DOHH2 (cell line): ENCODE data around the gene FASTK.

Experiments
- H3F3A ChIP-seq: fragments of 200-600 bp; sonication (generic), shearing (Covaris generic); 2 replicates; pipeline ENCODE4 v1.6.0; 2016; ENCODE audit warnings: antibody characterized with exemption, mild to moderate bottlenecking; ENCODE audit not compliant: control insufficient read depth, insufficient read depth
- H3K27ac ChIP-seq: fragments of 200-600 bp; sonication (generic); 2 replicates; pipeline ENCODE4 v1.5.1; 2014; ENCODE audit warnings: low read depth, mild to moderate bottlenecking, low read length, moderate library complexity
- H3K27me3 ChIP-seq: fragments of 200-600 bp; sonication (generic); 2 replicates; pipeline ENCODE4 v1.6.1; 2014; ENCODE audit warnings: mild to moderate bottlenecking, low read length, mixed read lengths; ENCODE audit not compliant: control insufficient read depth
- H3K36me3 ChIP-seq: fragments of 200-600 bp; sonication (generic); 2 replicates; pipeline ENCODE4 v1.6.1; 2014; ENCODE audit warnings: mild to moderate bottlenecking, low read length, moderate library complexity, mixed read lengths; ENCODE audit not compliant: control insufficient read depth
- H3K4me1 ChIP-seq: fragments of 200-600 bp; sonication (generic); 2 replicates; pipeline ENCODE4 v1.6.1; 2014; ENCODE audit warnings: mild to moderate bottlenecking, low read length, mixed read lengths; ENCODE audit not compliant: control insufficient read depth
- H3K4me2 ChIP-seq: fragments of 200-600 bp; sonication (generic); 2 replicates; pipeline ENCODE4 v1.6.0; 2014; ENCODE audit warnings: mild to moderate bottlenecking, low read length, moderate library complexity
- H3K4me3 ChIP-seq: fragments of 200-600 bp; sonication (generic); 2 replicates; pipeline ENCODE4 v1.5.1; 2014; ENCODE audit warnings: mild to moderate bottlenecking, low read length, mixed read lengths
- H3K79me2 ChIP-seq: fragments of 200-600 bp; sonication (generic); 2 replicates; pipeline ENCODE4 v1.6.1; 2014; ENCODE audit warnings: mild to moderate bottlenecking, low read length, mixed read lengths; ENCODE audit not compliant: control insufficient read depth
- H3K9me2 ChIP-seq: fragments of 200-600 bp; sonication (generic); replicated peaks from 2 replicates; pipeline ENCODE4 v1.6.1; 2014; ENCODE audit warnings: mild to moderate bottlenecking, low read length, mixed read lengths; ENCODE audit not compliant: control insufficient read depth
- H3K9me3 ChIP-seq: fragments of 200-600 bp; sonication (generic); 2 replicates; pipeline ENCODE4 v1.6.1; 2014; ENCODE audit warnings: antibody characterized with exemption, low read length, mixed read lengths; ENCODE audit not compliant: control insufficient read depth, insufficient read depth
- H4K20me1 ChIP-seq: fragments of 200-600 bp; sonication (generic); 2 replicates; pipeline ENCODE4 v1.6.0; 2014; ENCODE audit warnings: low read depth, mild to moderate bottlenecking, antibody characterized with exemption, low read length, moderate library complexity; ENCODE audit not compliant: control insufficient read depth, insufficient read depth
- EZH2phosphoT487 ChIP-seq: fragments of 200-600 bp; sonication (generic); IDR thresholded peaks from 2 replicates; pipeline ENCODE4 v1.6.1; 2017; ENCODE audit warnings: borderline replicate concordance, mild to moderate bottlenecking, antibody characterized with exemption, low read length, moderate library complexity, mixed read lengths
- TF ChIP-seq, protein P1 (sequence below): fragments of 200-600 bp; sonication (generic); IDR thresholded peaks from one replicate; pipeline ENCODE4 v1.5.1; 2014; ENCODE audit warnings: antibody characterized with exemption, mild to moderate bottlenecking, low read depth, low read length; ENCODE audit not compliant: poor library complexity, severe bottlenecking

Gene FASTK

DNA sequence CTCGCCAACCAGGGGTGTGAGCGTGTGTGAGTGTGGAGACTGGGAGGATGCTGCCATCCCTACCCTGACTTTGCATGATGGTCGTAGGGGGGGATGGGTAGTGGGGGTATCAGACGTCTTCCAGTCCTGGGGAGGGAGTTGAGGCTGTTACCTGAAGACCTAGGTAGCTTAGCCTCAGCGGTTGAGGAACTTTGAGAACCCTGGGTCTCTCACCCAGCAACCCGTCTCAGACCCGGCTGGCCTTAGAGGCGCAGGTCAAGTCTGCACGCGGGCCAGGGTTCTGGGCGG lies 18.6 kb downstream of the FASTK start:
- Histone ChIP-seq H3K4me2 (no peak overlapping the region), H3K4me3 (no peak overlapping the region), H3K9me3 (no peaks in the 10 kb centered on the region), H3K27ac (no peak overlapping the region), H4K20me1 (peaks cover 7% of the 10 kb centered on the region; the same call in 1 of the 2 replicates), H3K27me3 (no peaks in the 10 kb centered on the region), H3K79me2 (peaks cover 30% of the 10 kb centered on the region), H3K36me3 (peaks cover 49% of the 10 kb centered on the region), H3F3A (peaks cover 7% of the 10 kb centered on the region), H3K9me2 (no peaks in the 10 kb centered on the region), H3K4me1 (peaks cover 27% of the 10 kb centered on the region)
- TF ChIP-seq, protein P1, sequence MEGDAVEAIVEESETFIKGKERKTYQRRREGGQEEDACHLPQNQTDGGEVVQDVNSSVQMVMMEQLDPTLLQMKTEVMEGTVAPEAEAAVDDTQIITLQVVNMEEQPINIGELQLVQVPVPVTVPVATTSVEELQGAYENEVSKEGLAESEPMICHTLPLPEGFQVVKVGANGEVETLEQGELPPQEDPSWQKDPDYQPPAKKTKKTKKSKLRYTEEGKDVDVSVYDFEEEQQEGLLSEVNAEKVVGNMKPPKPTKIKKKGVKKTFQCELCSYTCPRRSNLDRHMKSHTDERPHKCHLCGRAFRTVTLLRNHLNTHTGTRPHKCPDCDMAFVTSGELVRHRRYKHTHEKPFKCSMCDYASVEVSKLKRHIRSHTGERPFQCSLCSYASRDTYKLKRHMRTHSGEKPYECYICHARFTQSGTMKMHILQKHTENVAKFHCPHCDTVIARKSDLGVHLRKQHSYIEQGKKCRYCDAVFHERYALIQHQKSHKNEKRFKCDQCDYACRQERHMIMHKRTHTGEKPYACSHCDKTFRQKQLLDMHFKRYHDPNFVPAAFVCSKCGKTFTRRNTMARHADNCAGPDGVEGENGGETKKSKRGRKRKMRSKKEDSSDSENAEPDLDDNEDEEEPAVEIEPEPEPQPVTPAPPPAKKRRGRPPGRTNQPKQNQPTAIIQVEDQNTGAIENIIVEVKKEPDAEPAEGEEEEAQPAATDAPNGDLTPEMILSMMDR = no peak
- TF ChIP-seq EZH2phosphoT487 = no peak

DNA sequence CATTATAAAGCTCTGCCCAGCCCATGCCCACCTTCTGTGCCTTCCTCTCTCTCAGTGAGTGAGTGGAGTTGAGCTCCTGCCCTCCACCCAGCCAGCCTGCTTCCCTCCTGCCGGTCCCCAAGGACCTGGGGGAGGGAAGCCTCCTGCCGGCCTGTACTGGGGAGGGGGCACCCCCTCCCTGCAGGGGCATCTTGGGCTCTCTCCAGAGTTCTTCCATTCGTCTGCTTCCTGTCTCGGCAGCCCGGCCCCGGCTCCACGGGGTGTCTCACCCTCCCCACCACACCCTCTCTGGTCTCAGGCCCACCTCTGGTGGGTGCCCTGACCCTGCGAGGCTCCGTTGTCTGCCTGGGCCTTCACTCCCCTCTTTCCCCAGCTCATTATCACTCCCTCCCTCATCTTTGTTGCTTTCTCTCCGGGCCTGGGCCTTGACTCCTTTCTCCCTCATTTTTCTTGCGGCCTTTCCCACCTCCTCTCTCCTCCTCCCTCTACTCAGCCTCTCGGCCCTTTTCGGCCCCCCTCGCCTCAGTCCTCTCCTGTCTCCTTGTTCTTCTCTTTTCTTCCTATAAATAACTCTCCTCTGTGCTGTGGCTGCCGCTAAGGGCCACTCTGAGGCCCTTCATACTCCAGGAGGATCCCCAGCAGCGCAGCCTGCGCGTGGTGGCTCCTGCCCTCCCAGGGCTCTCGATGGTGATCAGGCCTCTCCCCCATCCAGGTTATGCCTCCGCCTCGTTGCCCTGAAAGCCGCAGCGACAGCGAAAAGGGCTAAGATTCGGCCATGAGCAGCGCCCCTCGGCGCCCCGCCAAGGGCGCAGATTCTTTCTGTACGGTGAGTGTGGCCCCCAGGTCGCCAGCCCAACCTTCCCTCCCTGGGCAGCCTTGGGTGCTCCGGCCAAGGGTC lies 19.1 kb downstream of the FASTK start:
- Histone ChIP-seq H3F3A (peaks cover 7% of the 10 kb centered on the region), H3K27me3 (no peaks in the 10 kb centered on the region), H3K4me2 (peak overlapping the region; percentile 97), H3K4me3 (peak overlapping the region; percentile 89), H3K27ac (no peak overlapping the region), H4K20me1 (peaks cover 7% of the 10 kb centered on the region; the same call in 1 of the 2 replicates), H3K9me3 (no peaks in the 10 kb centered on the region), H3K36me3 (peaks cover 43% of the 10 kb centered on the region), H3K79me2 (peaks cover 30% of the 10 kb centered on the region), H3K9me2 (no peaks in the 10 kb centered on the region), H3K4me1 (peaks cover 31% of the 10 kb centered on the region)
- TF ChIP-seq, protein P1 = no peak
- no peak for TF ChIP-seq EZH2phosphoT487

DNA sequence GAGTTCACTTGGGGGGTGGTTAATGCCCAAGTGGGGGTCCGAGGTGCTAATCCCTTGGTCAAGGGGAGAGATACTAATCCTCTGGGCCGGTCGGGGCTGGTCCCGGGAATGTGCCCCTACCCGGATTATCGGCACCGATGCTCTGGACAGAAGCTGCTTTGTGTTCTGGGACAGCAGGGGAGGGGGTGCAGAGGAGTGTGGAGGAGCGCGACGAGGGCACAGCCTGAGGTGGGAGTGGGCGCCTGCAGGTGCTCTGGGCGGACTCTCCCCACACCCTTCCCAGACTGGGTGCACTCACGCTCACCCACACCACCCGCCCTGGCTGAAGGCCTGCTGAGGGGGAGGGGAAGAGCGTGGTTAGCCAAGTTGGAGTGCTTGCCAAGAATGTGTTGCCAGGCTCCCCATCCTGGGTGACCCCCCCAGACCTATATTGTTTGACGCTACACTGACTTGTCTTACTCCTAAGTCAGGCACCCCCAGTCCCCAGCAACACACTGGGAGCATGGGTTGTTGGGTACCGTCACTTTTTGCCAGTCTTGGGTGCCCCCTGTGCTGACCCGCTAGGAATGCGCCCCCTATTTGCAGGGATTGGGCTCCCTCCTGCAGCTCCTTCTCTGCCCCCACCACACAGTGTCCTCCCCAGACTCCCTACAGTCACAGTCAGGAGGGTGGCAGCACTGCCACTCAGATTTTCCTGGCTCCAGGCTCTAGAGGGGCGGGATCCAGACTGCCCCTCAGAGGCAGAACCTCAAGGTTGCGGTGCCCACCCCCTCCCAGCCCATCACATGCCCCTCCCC lies 20.0 kb downstream of the FASTK start:
- H3K27ac ChIP-seq = peak overlapping the region; percentile 61
- H3K4me3 ChIP-seq = peak overlapping the region; percentile 89
- H4K20me1 ChIP-seq = peaks cover 7% of the 10 kb centered on the region; the same call in 1 of the 2 replicates
- peaks cover 35% of the 10 kb centered on the region for H3K36me3 ChIP-seq
- no peaks in the 10 kb centered on the region for H3K9me3 ChIP-seq
- no peaks in the 10 kb centered on the region for H3K27me3 ChIP-seq
- H3K4me1 ChIP-seq = peaks cover 31% of the 10 kb centered on the region
- H3K4me2 ChIP-seq = peak overlapping the region; percentile 97
- H3K9me2 ChIP-seq = no peaks in the 10 kb centered on the region
- no peak for TF ChIP-seq EZH2phosphoT487
- TF ChIP-seq, protein P1 = peak; percentile 71
- peaks cover 30% of the 10 kb centered on the region for H3K79me2 ChIP-seq
- peaks cover 7% of the 10 kb centered on the region for H3F3A ChIP-seq
